Measurements from ENCODE around the gene PSD4. TPM values are rescaled to one million over a fixed set of nuclear protein-coding genes. Genes with fewer than 3 reads are reported as not detected.

Gene PSD4
- total RNA-seq, 1 experiment from 2014 or later, result 1.0 TPM

DNA sequence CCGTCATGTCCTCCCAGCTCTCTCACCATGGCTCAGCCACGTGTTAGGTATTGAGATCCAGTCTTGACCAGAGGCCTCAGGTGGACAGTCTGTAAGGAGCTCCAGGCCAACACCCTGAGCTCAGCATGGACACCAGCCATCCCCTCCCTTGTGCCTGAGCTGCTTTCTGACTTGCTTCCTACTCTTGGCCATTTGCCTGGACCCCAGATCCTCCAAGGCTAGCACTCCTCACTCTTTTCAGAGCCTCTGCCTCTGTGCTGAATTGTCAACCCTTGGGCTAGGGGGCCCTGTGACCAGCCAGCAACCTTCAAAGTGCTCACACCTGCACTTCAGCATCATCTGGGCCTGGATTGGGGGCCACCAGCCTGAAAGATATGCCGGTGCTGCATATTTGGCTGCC lies 58.4 kb downstream of the PSD4 start:
- no CpG with 5 or more reads among the region's 3 CpGs for WGBS (ENCODE audit: extremely low coverage, insufficient read length, low lambda C conversion rate)
- H3K36me3 Mint-ChIP-seq (ENCODE audit: insufficient read depth in 1 of 3, low read depth in 3 of 3), result peaks cover 0 to 12% (median 3%) of the 10 kb centered on the region in 3 experiments; a peak in 3 of 7 replicates
- no peak overlapping the region for H2BK120ac ChIP-seq (ENCODE audit: low read depth, low read length, poor library complexity, severe bottlenecking)

More for the DNA sequence above, 58.4 kb downstream of the PSD4 start:
- no peak overlapping the region for H3K9ac ChIP-seq (ENCODE audit: extremely low read depth, insufficient read length, low read length)
- no peak overlapping the region for H2AK5ac ChIP-seq (ENCODE audit: insufficient read length, low read length)
- Mint-ChIP-seq H3K27me3 (ENCODE audit: low read depth) (peaks cover 10% of the 10 kb centered on the region), H3K27ac (no peak overlapping the region; a peak in 1 of 7 replicates), H3K4me1 (no peaks in the 10 kb centered on the region; a peak in 1 of 4 replicates), H3K4me3 (no peak overlapping the region), H3K9me3 (peaks cover 10 to 13% of the 10 kb centered on the region in 2 experiments; a peak in 3 of 5 replicates)
- no peak overlapping the region for H3K56ac ChIP-seq (ENCODE audit: insufficient read length, low read depth, low read length)
- no peaks in the 10 kb centered on the region for H3K27me3 ChIP-seq (ENCODE audit: insufficient read depth, low read length)
- no peaks in the 10 kb centered on the region for H4K20me1 ChIP-seq (ENCODE audit: control insufficient read depth, insufficient read depth, insufficient read length)
- no peaks in the 10 kb centered on the region for H3K4me1 ChIP-seq (ENCODE audit: insufficient read depth, low read length)
- H2BK20ac ChIP-seq (ENCODE audit: low read depth, low read length, poor library complexity, severe bottlenecking), result no peak overlapping the region
- no peak overlapping the region for H3K23ac ChIP-seq (ENCODE audit: insufficient read length, low read depth, low read length)
- no peak for DNase-seq
- no peak overlapping the region for H4K8ac ChIP-seq (replicated peaks; ENCODE audit: insufficient read length, low read depth, low read length)
- H3K79me1 ChIP-seq (ENCODE audit: insufficient read depth, low read depth, low read length, poor library complexity, severe bottlenecking), result no peaks in the 10 kb centered on the region
- TF ChIP-seq, protein P1, sequence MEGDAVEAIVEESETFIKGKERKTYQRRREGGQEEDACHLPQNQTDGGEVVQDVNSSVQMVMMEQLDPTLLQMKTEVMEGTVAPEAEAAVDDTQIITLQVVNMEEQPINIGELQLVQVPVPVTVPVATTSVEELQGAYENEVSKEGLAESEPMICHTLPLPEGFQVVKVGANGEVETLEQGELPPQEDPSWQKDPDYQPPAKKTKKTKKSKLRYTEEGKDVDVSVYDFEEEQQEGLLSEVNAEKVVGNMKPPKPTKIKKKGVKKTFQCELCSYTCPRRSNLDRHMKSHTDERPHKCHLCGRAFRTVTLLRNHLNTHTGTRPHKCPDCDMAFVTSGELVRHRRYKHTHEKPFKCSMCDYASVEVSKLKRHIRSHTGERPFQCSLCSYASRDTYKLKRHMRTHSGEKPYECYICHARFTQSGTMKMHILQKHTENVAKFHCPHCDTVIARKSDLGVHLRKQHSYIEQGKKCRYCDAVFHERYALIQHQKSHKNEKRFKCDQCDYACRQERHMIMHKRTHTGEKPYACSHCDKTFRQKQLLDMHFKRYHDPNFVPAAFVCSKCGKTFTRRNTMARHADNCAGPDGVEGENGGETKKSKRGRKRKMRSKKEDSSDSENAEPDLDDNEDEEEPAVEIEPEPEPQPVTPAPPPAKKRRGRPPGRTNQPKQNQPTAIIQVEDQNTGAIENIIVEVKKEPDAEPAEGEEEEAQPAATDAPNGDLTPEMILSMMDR (conservative IDR thresholded peaks at IDR 0.05), result no peak
- H2BK5ac ChIP-seq (ENCODE audit: insufficient read length, low read length), result no peak overlapping the region
- no peak overlapping the region for H3T11ph ChIP-seq (ENCODE audit: low read length)
- no peak overlapping the region for H2AFZ ChIP-seq (ENCODE audit: low read length)
- H3K27ac ChIP-seq (ENCODE audit: insufficient read length, low read depth, low read length), result no peak overlapping the region
- H3K79me2 ChIP-seq (ENCODE audit: insufficient read depth, low read length), result no peaks in the 10 kb centered on the region
- no peak overlapping the region for H3K4ac ChIP-seq (ENCODE audit: low read depth, low read length)
- no peak overlapping the region for H3K14ac ChIP-seq (ENCODE audit: insufficient read depth, low read length)
- H4K5ac ChIP-seq (ENCODE audit: insufficient read length, low read depth, low read length), result no peak overlapping the region
- no peak overlapping the region for H2BK12ac ChIP-seq (ENCODE audit: insufficient read length, low read depth, low read length)
- no peak overlapping the region for H2BK15ac ChIP-seq (ENCODE audit: low read depth, low read length)
- H4K91ac ChIP-seq (ENCODE audit: insufficient read length, low read depth, low read length), result no peak overlapping the region
- H3K9me3 ChIP-seq (ENCODE audit: control insufficient read depth, low read depth, low read length), result no peaks in the 10 kb centered on the region
- no peak overlapping the region for H3K18ac ChIP-seq (ENCODE audit: insufficient read length, low read depth, low read length)
- H3K4me2 ChIP-seq (ENCODE audit: insufficient read depth, insufficient read length, low read length), result no peak overlapping the region
- no peaks in the 10 kb centered on the region for H3K23me2 ChIP-seq (ENCODE audit: insufficient read length, low read depth, low read length, poor library complexity, severe bottlenecking)
